ENCODE results near the gene ARFGEF3. TPM values are rescaled to one million over a fixed set of nuclear protein-coding genes. Genes with fewer than 3 reads are reported as not detected.

ARFGEF3 gene
- total RNA-seq, 1 experiment from 2014 or later = 5.2 TPM

- H3K9me3 ChIP-seq = no peaks in the 10 kb centered on the region
- peak; percentile 46 to 65 for DNase-seq
- no peaks in the 10 kb centered on the region for H3K36me3 ChIP-seq (ENCODE audit: control insufficient read depth, insufficient read depth, low read length)
- no peaks in the 10 kb centered on the region for H3K27me3 ChIP-seq (replicated peaks; ENCODE audit: control insufficient read depth, insufficient read depth, low read length)
- no peaks in the 10 kb centered on the region for H3K4me1 ChIP-seq
- CTCF ChIA-PET = interaction anchor here (1.3 kb wide), 1 partner anchor 108 kb away, joined by 3 read pairs; no protein-coding TSS in a partner anchor
- no peak overlapping the region for H3K4me3 ChIP-seq (ENCODE audit: low read depth, low read length)
- Mint-ChIP-seq H3K27me3 (ENCODE audit: insufficient read depth, unreplicated experiment) (no peaks in the 10 kb centered on the region), H3K4me3 (ENCODE audit: unreplicated experiment) (no peak overlapping the region), H3K9me3 (ENCODE audit: unreplicated experiment) (no peaks in the 10 kb centered on the region), H3K4me1 (ENCODE audit: low read depth, unreplicated experiment) (no peaks in the 10 kb centered on the region), H3K27ac (ENCODE audit: unreplicated experiment) (no peak overlapping the region), H3K36me3 (ENCODE audit: insufficient read depth, unreplicated experiment) (peaks cover 5% of the 10 kb centered on the region)
- no TSS peak for BruUV-seq (replicated peaks)
- POLR2A ChIA-PET = no interaction called here
- TF ChIP-seq CTCF (IDR thresholded peaks at IDR 0.05; ENCODE audit: insufficient read depth in 1 of 2, low read depth in 1 of 2, low read length in 1 of 2, severe bottlenecking in 1 of 2, unreplicated experiment in 1 of 2) = peak; percentile 38 to 67
- intact Hi-C loops (cut with micrococcal nuclease; ENCODE audit: unreplicated experiment) = loop anchor here (1.0 to 5.0 kb wide), 3 partner anchors 115 to 303 kb away; partner anchors contain the start of gene HEBP2
Measured at GRCh38 chr6:138289739-138290138, 128.0 kb downstream of the ARFGEF3 start.

DNA sequence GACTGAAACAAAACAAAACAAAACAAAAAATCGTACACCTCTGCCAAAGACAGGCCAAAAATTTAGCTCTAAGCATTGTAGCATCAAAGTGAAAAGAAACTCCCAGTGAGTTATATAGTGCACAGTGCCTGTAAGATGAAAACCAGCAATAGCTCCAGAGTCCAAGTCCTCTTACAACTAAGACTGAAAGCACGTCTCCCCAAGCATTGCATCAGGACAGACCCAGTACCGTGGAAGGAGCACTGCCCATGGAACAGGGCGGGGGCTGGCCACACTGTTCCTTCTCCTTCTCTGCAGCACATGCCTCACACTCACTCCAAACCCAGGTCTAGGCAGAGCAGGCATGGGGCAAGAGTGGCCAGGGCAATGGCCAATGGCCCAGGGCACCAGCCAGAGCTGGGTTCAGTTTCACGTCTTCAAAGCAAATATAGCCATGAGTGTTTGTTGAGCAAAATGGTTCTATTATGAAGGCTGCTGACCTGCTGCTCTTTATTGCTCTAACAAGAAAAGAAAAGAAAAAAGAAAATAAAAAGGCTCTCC, 128.8 kb downstream of the ARFGEF3 start:
- Histone ChIP-seq H3K36me3 (ENCODE audit: control insufficient read depth, insufficient read depth, low read length) (no peaks in the 10 kb centered on the region), H3K9me3 (no peaks in the 10 kb centered on the region), H3K27me3 (replicated peaks; ENCODE audit: control insufficient read depth, insufficient read depth, low read length) (no peaks in the 10 kb centered on the region), H3K4me1 (no peaks in the 10 kb centered on the region), H3K4me3 (ENCODE audit: low read depth, low read length) (no peak overlapping the region)
- Mint-ChIP-seq H3K27me3 (ENCODE audit: insufficient read depth, unreplicated experiment) (no peaks in the 10 kb centered on the region), H3K27ac (ENCODE audit: unreplicated experiment) (no peak overlapping the region), H3K36me3 (ENCODE audit: insufficient read depth, unreplicated experiment) (peaks cover 5% of the 10 kb centered on the region), H3K4me1 (ENCODE audit: low read depth, unreplicated experiment) (no peaks in the 10 kb centered on the region), H3K9me3 (ENCODE audit: unreplicated experiment) (no peaks in the 10 kb centered on the region), H3K4me3 (ENCODE audit: unreplicated experiment) (no peak overlapping the region)
- no peak for TF ChIP-seq CTCF (IDR thresholded peaks at IDR 0.05; ENCODE audit: insufficient read depth in 1 of 2, low read depth in 1 of 2, low read length in 1 of 2, severe bottlenecking in 1 of 2, unreplicated experiment in 1 of 2)
- CTCF ChIA-PET = interaction anchor here (1.3 kb wide), 1 partner anchor 107 kb away, joined by 3 read pairs; no protein-coding TSS in a partner anchor
- POLR2A ChIA-PET = no interaction called here
- no peak for DNase-seq
- no TSS peak for BruUV-seq (replicated peaks)
- intact Hi-C loops (cut with micrococcal nuclease; ENCODE audit: unreplicated experiment) = loop anchor here (1.0 kb wide), 1 partner anchor 114 kb away; the partner anchor contains the start of gene HEBP2

DNA sequence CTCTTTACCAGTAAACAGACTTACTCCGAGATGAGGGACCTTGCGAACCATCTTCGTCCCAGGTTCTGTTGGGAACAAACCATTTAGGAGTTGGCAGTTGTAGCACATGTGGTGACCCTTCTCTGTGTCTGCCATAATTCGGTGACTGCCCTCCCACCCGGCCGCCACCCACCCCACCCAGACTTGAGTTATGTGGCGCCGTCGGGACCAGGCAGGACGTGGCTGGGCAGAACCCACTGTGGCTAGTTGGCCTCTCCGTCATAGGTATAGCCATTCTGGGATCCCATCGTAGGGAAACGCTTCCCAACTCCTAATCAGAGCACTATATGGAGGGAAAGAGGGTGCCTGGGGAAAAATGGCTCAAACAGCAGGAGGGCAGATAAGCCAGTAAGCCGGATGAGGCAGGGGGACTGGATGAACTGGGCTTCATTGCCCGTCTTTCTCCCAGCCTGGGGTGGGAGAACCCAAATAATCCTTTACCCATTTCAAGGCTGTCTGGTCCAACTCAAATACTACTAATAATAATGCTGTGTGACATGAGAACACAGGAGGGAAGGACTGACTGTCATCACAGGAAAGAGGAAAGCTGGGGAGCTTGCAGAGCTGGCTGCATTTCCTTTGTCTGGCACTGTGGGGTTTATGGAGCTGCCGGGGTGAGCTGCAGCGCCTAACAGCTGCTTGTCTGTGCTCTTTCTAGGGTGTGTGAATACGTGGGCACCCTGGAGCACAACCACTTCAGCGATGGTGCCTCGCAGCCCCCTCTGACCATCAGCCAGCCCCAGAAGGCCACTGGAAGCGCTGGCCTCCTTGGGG, 129.5 kb downstream of the ARFGEF3 start:
- intact Hi-C loops (cut with micrococcal nuclease; ENCODE audit: unreplicated experiment) = no loop called here
- H3K9me3 ChIP-seq = no peaks in the 10 kb centered on the region
- no peak for TF ChIP-seq CTCF (IDR thresholded peaks at IDR 0.05; ENCODE audit: insufficient read depth in 1 of 2, low read depth in 1 of 2, low read length in 1 of 2, severe bottlenecking in 1 of 2, unreplicated experiment in 1 of 2)
- Mint-ChIP-seq H3K9me3 (ENCODE audit: unreplicated experiment) (no peaks in the 10 kb centered on the region), H3K4me1 (ENCODE audit: low read depth, unreplicated experiment) (no peaks in the 10 kb centered on the region), H3K4me3 (ENCODE audit: unreplicated experiment) (no peak overlapping the region), H3K36me3 (ENCODE audit: insufficient read depth, unreplicated experiment) (peaks cover 5% of the 10 kb centered on the region), H3K27me3 (ENCODE audit: insufficient read depth, unreplicated experiment) (no peaks in the 10 kb centered on the region), H3K27ac (ENCODE audit: unreplicated experiment) (no peak overlapping the region)
- POLR2A ChIA-PET = no interaction called here
- H3K36me3 ChIP-seq (ENCODE audit: control insufficient read depth, insufficient read depth, low read length) = no peaks in the 10 kb centered on the region
- no peaks in the 10 kb centered on the region for H3K4me1 ChIP-seq
- H3K27me3 ChIP-seq (replicated peaks; ENCODE audit: control insufficient read depth, insufficient read depth, low read length) = no peaks in the 10 kb centered on the region
- BruUV-seq (replicated peaks) = no TSS peak
- H3K4me3 ChIP-seq (ENCODE audit: low read depth, low read length) = no peak overlapping the region
- no peak for DNase-seq
- CTCF ChIA-PET = no interaction called here
